Measurements from ENCODE around the gene AFAP1. TPM values are rescaled to one million over a fixed set of nuclear protein-coding genes. Genes with fewer than 3 reads are reported as not detected.

Gene AFAP1
- total RNA-seq, 1 donor from 2014 or later, result 31.9 TPM

DNA sequence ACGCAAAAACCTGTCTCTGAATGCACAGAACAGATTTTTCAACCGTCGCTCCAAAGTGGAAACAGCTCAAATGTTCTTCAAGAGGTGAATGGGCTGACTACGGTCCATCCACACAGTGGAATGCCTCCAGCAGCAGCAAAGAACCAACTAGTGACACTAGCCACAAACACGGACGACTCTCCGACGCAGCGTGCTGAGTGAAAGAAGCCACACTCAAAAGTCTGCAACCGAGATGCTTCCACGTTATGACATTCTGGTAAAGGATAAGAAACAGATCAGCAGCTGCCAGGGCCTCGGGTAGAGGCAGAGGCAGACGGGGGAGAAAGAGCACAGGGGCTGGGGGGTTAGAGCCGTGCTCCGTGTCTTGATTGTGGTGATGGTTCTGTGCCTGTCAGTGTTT lies 125.2 kb downstream of the AFAP1 start:
- Mint-ChIP-seq H3K36me3 (ENCODE audit: insufficient read depth) (peaks cover 32% of the 10 kb centered on the region), H3K27ac (peak overlapping the region; percentile 60), H3K4me1 (ENCODE audit: low read depth) (peaks cover 28% of the 10 kb centered on the region), H3K27me3 (no peaks in the 10 kb centered on the region), H3K9me3 (ENCODE audit: low read depth) (no peaks in the 10 kb centered on the region), H3K4me3 (ENCODE audit: low read depth) (no peak overlapping the region)
- no peak for TF ChIP-seq CTCF (IDR thresholded peaks at IDR 0.05; ENCODE audit: unreplicated experiment)
- DNase-seq (ENCODE audit: low spot score, unreplicated experiment), result no peak

- H3K4me1 Mint-ChIP-seq (ENCODE audit: low read depth), result peaks cover 28% of the 10 kb centered on the region
- H3K9me3 Mint-ChIP-seq (ENCODE audit: low read depth), result no peaks in the 10 kb centered on the region
- no peak for DNase-seq (ENCODE audit: low spot score, unreplicated experiment)
- TF ChIP-seq CTCF (IDR thresholded peaks at IDR 0.05; ENCODE audit: unreplicated experiment), result no peak
- no peak overlapping the region for H3K27ac Mint-ChIP-seq
- no peak overlapping the region for H3K4me3 Mint-ChIP-seq (ENCODE audit: low read depth)
- H3K27me3 Mint-ChIP-seq, result no peaks in the 10 kb centered on the region
- H3K36me3 Mint-ChIP-seq (ENCODE audit: insufficient read depth), result peaks cover 34% of the 10 kb centered on the region
Observed at GRCh38 chr4:7813674-7814073, 126.0 kb downstream of the AFAP1 start.

- Mint-ChIP-seq H3K4me1 (ENCODE audit: low read depth) (peaks cover 26% of the 10 kb centered on the region), H3K27ac (peak overlapping the region; percentile 56), H3K9me3 (ENCODE audit: low read depth) (no peaks in the 10 kb centered on the region), H3K36me3 (ENCODE audit: insufficient read depth) (peaks cover 36% of the 10 kb centered on the region), H3K27me3 (no peaks in the 10 kb centered on the region), H3K4me3 (ENCODE audit: low read depth) (no peak overlapping the region)
- DNase-seq (ENCODE audit: low spot score, unreplicated experiment), result no peak
- no peak for TF ChIP-seq CTCF (IDR thresholded peaks at IDR 0.05; ENCODE audit: unreplicated experiment)
Observed at GRCh38 chr4:7812921-7813320, 126.7 kb downstream of the AFAP1 start.

DNA sequence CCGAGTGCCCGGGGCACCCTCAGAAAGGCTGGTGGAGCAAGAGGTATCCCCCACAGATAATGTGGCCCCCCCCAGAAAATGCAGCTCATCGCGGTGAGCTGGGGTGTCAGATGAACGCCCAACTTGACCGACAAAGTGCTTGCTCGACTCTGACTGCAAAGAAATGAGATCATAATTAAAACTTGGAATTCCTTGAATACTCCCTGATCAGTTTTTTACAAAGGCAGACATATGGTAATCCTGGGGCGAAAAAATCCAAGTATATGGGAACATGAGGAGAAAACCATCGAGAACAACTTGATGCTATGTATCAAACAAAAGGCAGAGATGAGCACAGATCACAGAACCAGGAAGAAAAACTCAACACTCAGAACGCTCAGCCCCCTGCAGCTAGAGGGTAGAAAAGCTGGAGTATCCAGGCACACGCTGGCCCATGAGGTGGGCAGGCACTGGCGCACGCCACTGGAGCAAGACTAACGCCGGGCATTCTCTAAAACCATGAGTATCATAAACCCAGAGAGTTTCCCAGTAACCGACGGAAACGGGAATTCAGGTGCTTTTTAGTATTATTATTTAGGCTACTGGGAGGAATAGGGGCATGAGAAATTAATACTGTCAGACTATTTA lies 127.3 kb downstream of the AFAP1 start:
- TF ChIP-seq CTCF (IDR thresholded peaks at IDR 0.05; ENCODE audit: unreplicated experiment), result no peak
- peaks cover 37% of the 10 kb centered on the region for H3K36me3 Mint-ChIP-seq (ENCODE audit: insufficient read depth)
- H3K4me1 Mint-ChIP-seq (ENCODE audit: low read depth), result peaks cover 31% of the 10 kb centered on the region
- no peaks in the 10 kb centered on the region for H3K9me3 Mint-ChIP-seq (ENCODE audit: low read depth)
- H3K27me3 Mint-ChIP-seq, result no peaks in the 10 kb centered on the region
- DNase-seq (ENCODE audit: low spot score, unreplicated experiment), result no peak
- H3K4me3 Mint-ChIP-seq (ENCODE audit: low read depth), result no peak overlapping the region
- H3K27ac Mint-ChIP-seq, result peak overlapping the region; percentile 56

GRCh38 chr4:7811536-7812191 lies 128.0 kb downstream of the AFAP1 start:
- Mint-ChIP-seq H3K36me3 (ENCODE audit: insufficient read depth) (peaks cover 32% of the 10 kb centered on the region), H3K4me3 (ENCODE audit: low read depth) (no peak overlapping the region), H3K9me3 (ENCODE audit: low read depth) (no peaks in the 10 kb centered on the region), H3K27me3 (no peaks in the 10 kb centered on the region), H3K27ac (peak overlapping the region; percentile 56), H3K4me1 (ENCODE audit: low read depth) (peaks cover 36% of the 10 kb centered on the region)
- no peak for TF ChIP-seq CTCF (IDR thresholded peaks at IDR 0.05; ENCODE audit: unreplicated experiment)
- no peak for DNase-seq (ENCODE audit: low spot score, unreplicated experiment)
